Suprapubic skin (tissue), 4 donors: Measurements from ENCODE around the gene RAB40B.

Source experiments
- CTCF ChIP-seq, 2 donors: fragments of 200-600 bp in 1 of 2; fragments of 450-650 bp in 1 of 2; sonication (generic) in 1 of 2; IDR thresholded peaks; one replicate each; pipeline ENCODE4 v1.5.1; 2016 to 2019; ENCODE audit warnings: antibody characterized with exemption in 2 of 2, mild to moderate bottlenecking in 1 of 2, moderate library complexity in 1 of 2
- EP300 ChIP-seq: sonication (generic); formaldehyde crosslinking; IDR thresholded peaks from one replicate; pipeline ENCODE4 v1.6.1; 2017; ENCODE audit warnings: antibody characterized with exemption
- POLR2A ChIP-seq, 2 donors: fragments of 450-650 bp; IDR thresholded peaks; one replicate each; pipeline ENCODE4 v1.6.1; 2017; ENCODE audit warnings: antibody characterized with exemption in 2 of 2, mild to moderate bottlenecking in 2 of 2, moderate library complexity in 2 of 2
- POLR2AphosphoS5 ChIP-seq, 3 donors: sonication (generic); formaldehyde crosslinking; IDR thresholded peaks; one replicate each; pipeline ENCODE4 v1.6.1; 2017; ENCODE audit warnings: antibody characterized with exemption in 3 of 3

- TF ChIP-seq CTCF (IDR thresholded peaks at IDR 0.05) (no peak), POLR2AphosphoS5 (IDR thresholded peaks at IDR 0.05) (peak in 1 of 3 donors; percentile 28), EP300 (no peak), POLR2A (IDR thresholded peaks at IDR 0.05) (no peak)
Measured at GRCh38 chr17:82716203-82717010, 17.9 kb upstream of the RAB40B start, which contains the start of gene FN3KRP.
